Panc1 (cell line): ENCODE measurements around the gene KRTAP12-3. TPM values are rescaled to one million over a fixed set of nuclear protein-coding genes. Genes with fewer than 3 reads are reported as not detected.
"Not testable (repeated sequence)": the region's sequence is repeated elsewhere in the genome, so short reads cannot be mapped to it uniquely, and the experiment has no call there.

Source experiments
- ATAC-seq: fragments of 200-7000 bp; cut with Tn5 transposase; 2 replicates; pipeline ENCODE4 v1.9.1; 2020; ENCODE audit warnings: mild to moderate bottlenecking, moderate library complexity
- BruUV-seq: library from RNA; stranded (reverse); fragments of 400-500 nt; replicated peaks from 2 replicates; lab custom pipeline; 2021; lab: Mats Ljungman, UMichigan
- CTCF ChIA-PET: fragments of 300-600 bp; sonication (Branson Sonifier 250); formaldehyde crosslinking; loops from one replicate; lab custom pipeline; 2022; ENCODE audit warnings: antibody characterized with exemption; lab: Charles Lee
- POLR2A ChIA-PET: fragments of 300-600 bp; sonication (Branson Sonifier 250); formaldehyde crosslinking; loops from one replicate; lab custom pipeline; 2022; ENCODE audit warnings: antibody characterized with exemption; lab: Charles Lee
- DNase-seq: peaks from one replicate; pipeline ENCODE4 v3.0.0-alpha.2; 2010; ENCODE audit warnings: low read depth, low spot score
- H3K27ac ChIP-seq: 2 replicates; pipeline ENCODE4 v1.5.1; 2011; ENCODE audit warnings: mild to moderate bottlenecking, low read length, inconsistent platforms
- H3K27me3 ChIP-seq: fragments of 200-500 bp; sonication (Bioruptor generic); 2 replicates; pipeline ENCODE4 v1.6.0; 2014; ENCODE audit warnings: low read length, inconsistent platforms; ENCODE audit not compliant: control insufficient read depth, insufficient read depth
- H3K36me3 ChIP-seq: fragments of 200-500 bp; sonication (Bioruptor generic); 2 replicates; pipeline ENCODE4 v1.5.1; 2014; ENCODE audit warnings: inconsistent platforms, mild to moderate bottlenecking, low read length, moderate library complexity; ENCODE audit not compliant: control insufficient read depth, insufficient read depth
- H3K4me1 ChIP-seq: 2 replicates; pipeline ENCODE4 v1.5.1; 2011; ENCODE audit warnings: inconsistent platforms, mild to moderate bottlenecking, low read length, moderate library complexity; ENCODE audit not compliant: control insufficient read depth, insufficient read depth
- H3K4me3 ChIP-seq, 2 experiments: 2 replicates each; pipeline ENCODE4 v1.5.1; 2011 to 2012; ENCODE audit warnings: low read depth in 2 of 2, low read length in 2 of 2, mild to moderate bottlenecking in 2 of 2, inconsistent platforms in 1 of 2, moderate library complexity in 1 of 2
- H3K9me3 ChIP-seq: fragments of 200-500 bp; sonication (Bioruptor generic); 2 replicates; pipeline ENCODE4 v1.5.1; 2014; ENCODE audit warnings: low read depth, mild to moderate bottlenecking, inconsistent platforms, low read length, moderate library complexity; ENCODE audit not compliant: control insufficient read depth, insufficient read depth
- POLR2AphosphoS5 ChIP-seq: IDR thresholded peaks from 2 replicates; pipeline ENCODE4 v1.6.1; 2012; ENCODE audit warnings: mild to moderate bottlenecking, low read depth, low read length, moderate library complexity
- SIN3A ChIP-seq: IDR thresholded peaks from 2 replicates; pipeline ENCODE4 v1.6.1; 2012; ENCODE audit warnings: low read depth, mild to moderate bottlenecking, low read length, moderate library complexity, borderline replicate concordance; ENCODE audit not compliant: insufficient read depth
- TCF7L2 ChIP-seq: IDR thresholded peaks from 2 replicates; pipeline ENCODE4 v1.6.1; 2011; ENCODE audit warnings: mild to moderate bottlenecking, low read depth, low read length, inconsistent platforms
- in situ Hi-C: cut with HindIII; loops from 2 replicates; pipeline ENCODE4 v1.10.0; 2016; ENCODE audit warnings: low sequenced_read_pairs, low pct_unique_long_range_greater_than_20kb
- intact Hi-C: fragments of 100-400 bp; cut with micrococcal nuclease; formaldehyde crosslinking; loops from one replicate; pipeline ENCODE4 v1.10.0; 2022; ENCODE audit not compliant: unreplicated experiment
- total RNA-seq: library from RNA; stranded (reverse); gene quantifications from one replicate; pipeline ENCODE4 v1.2.1, GENCODE V29; 2021; ENCODE audit not compliant: unreplicated experiment
- TF ChIP-seq, protein P1 (sequence below): fragments of 450-650 bp; IDR thresholded peaks from 2 replicates; pipeline ENCODE4 v1.5.1; 2017; ENCODE audit warnings: mild to moderate bottlenecking
- TF ChIP-seq, protein P2 (sequence below), 2 experiments: IDR thresholded peaks; 2 replicates each; pipeline ENCODE4 v1.6.1; 2011 to 2012; ENCODE audit warnings: low read depth in 2 of 2, control low read depth in 1 of 2, low read length in 1 of 2, mild to moderate bottlenecking in 1 of 2, moderate library complexity in 1 of 2; ENCODE audit not compliant: insufficient read depth in 1 of 2

The KRTAP12-3 gene
- total RNA-seq, 1 experiment from 2014 or later = not detected

DNA sequence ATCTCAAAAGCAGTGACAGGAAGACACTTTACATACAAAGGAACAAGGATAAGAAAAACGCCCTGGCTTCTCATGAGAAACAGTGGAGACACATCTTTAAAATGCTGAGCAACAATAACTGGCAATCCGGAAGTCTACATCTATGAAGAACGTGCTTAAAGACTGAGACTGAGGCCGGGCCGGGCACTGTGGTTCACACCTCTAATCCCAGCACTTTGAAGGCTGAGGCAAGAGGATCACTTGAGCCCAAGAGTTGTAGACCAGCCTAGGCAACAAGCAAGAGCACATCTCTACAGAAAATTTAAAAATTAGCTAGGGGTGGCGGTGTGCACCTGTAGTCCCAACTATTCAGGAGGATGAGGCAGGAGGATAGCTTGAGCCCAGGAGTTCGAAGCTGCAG lies 26.3 kb downstream of the KRTAP12-3 start:
- no peaks in the 10 kb centered on the region for H3K36me3 ChIP-seq
- H3K4me1 ChIP-seq = no peaks in the 10 kb centered on the region
- TF ChIP-seq, protein P1, sequence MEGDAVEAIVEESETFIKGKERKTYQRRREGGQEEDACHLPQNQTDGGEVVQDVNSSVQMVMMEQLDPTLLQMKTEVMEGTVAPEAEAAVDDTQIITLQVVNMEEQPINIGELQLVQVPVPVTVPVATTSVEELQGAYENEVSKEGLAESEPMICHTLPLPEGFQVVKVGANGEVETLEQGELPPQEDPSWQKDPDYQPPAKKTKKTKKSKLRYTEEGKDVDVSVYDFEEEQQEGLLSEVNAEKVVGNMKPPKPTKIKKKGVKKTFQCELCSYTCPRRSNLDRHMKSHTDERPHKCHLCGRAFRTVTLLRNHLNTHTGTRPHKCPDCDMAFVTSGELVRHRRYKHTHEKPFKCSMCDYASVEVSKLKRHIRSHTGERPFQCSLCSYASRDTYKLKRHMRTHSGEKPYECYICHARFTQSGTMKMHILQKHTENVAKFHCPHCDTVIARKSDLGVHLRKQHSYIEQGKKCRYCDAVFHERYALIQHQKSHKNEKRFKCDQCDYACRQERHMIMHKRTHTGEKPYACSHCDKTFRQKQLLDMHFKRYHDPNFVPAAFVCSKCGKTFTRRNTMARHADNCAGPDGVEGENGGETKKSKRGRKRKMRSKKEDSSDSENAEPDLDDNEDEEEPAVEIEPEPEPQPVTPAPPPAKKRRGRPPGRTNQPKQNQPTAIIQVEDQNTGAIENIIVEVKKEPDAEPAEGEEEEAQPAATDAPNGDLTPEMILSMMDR = no peak
- no peak for TF ChIP-seq POLR2AphosphoS5
- no peak overlapping the region for H3K27ac ChIP-seq
- in situ Hi-C loops = no loop called here
- DNase-seq (no peak), ATAC-seq (no peak)
- no peak overlapping the region for H3K4me3 ChIP-seq
- BruUV-seq = no TSS peak
- CTCF ChIA-PET = no interaction called here
- H3K27me3 ChIP-seq = no peaks in the 10 kb centered on the region
- intact Hi-C loops = no loop called here
- H3K9me3 ChIP-seq = no peaks in the 10 kb centered on the region
- POLR2A ChIA-PET = no interaction called here

DNA sequence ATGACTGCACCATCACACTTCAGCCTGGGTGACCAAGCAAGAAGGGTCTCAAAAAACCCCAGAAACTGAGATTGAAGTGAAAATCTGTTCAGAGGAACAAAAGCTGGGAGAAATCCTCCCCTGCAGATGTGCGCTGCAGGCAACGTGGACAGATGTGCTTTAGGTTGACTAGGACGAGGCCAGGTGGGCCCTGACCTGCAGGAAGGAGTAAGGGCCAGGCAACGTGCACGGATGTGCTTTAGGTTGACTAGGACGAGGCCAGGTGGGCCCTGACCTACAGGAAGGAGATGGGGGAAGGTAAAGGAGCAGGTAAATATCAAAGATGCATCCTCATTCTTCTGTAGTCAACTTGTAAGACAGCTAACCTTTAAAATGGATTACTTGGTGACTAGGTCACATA lies 26.8 kb downstream of the KRTAP12-3 start:
- H3K4me3 ChIP-seq = no peak overlapping the region
- ChIA-PET CTCF (no interaction called here), POLR2A (no interaction called here)
- intact Hi-C loops (no loop called here), in situ Hi-C loops (no loop called here)
- no peaks in the 10 kb centered on the region for H3K4me1 ChIP-seq
- no peaks in the 10 kb centered on the region for H3K9me3 ChIP-seq
- BruUV-seq = no TSS peak
- DNase-seq (no peak), ATAC-seq (no peak)
- H3K27ac ChIP-seq = no peak overlapping the region
- no peaks in the 10 kb centered on the region for H3K27me3 ChIP-seq
- H3K36me3 ChIP-seq = no peaks in the 10 kb centered on the region
- TF ChIP-seq POLR2AphosphoS5 (no peak), TCF7L2 (no peak), SIN3A (no peak)
- TF ChIP-seq, protein P1 = no peak
- TF ChIP-seq, protein P2, sequence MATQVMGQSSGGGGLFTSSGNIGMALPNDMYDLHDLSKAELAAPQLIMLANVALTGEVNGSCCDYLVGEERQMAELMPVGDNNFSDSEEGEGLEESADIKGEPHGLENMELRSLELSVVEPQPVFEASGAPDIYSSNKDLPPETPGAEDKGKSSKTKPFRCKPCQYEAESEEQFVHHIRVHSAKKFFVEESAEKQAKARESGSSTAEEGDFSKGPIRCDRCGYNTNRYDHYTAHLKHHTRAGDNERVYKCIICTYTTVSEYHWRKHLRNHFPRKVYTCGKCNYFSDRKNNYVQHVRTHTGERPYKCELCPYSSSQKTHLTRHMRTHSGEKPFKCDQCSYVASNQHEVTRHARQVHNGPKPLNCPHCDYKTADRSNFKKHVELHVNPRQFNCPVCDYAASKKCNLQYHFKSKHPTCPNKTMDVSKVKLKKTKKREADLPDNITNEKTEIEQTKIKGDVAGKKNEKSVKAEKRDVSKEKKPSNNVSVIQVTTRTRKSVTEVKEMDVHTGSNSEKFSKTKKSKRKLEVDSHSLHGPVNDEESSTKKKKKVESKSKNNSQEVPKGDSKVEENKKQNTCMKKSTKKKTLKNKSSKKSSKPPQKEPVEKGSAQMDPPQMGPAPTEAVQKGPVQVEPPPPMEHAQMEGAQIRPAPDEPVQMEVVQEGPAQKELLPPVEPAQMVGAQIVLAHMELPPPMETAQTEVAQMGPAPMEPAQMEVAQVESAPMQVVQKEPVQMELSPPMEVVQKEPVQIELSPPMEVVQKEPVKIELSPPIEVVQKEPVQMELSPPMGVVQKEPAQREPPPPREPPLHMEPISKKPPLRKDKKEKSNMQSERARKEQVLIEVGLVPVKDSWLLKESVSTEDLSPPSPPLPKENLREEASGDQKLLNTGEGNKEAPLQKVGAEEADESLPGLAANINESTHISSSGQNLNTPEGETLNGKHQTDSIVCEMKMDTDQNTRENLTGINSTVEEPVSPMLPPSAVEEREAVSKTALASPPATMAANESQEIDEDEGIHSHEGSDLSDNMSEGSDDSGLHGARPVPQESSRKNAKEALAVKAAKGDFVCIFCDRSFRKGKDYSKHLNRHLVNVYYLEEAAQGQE (IDR thresholded peaks at IDR 0.05; ENCODE audit: insufficient read depth in 1 of 2, low read depth in 2 of 2, low read length in 1 of 2) = no peak

DNA sequence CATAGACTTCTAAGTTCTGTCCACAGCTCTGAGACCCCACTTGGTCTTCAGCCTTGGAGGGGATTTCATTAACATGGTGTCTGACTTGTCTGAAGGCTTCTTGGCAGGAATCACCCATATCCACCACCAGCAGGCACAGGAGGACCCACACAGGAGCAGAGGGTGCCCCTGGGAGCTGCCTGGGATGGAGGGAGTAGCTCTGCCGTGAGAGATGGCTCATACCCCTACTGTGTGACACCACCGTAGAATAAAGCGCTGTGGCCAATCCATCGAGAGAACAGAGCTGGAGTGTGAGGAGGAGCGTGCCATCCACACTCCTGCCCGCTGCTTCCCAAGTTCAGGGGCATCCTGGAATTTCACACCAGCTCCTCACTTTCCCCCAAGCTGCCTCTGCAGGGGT lies 27.3 kb downstream of the KRTAP12-3 start:
- BruUV-seq, H3K27ac ChIP-seq, in situ Hi-C loops, H3K9me3 ChIP-seq, POLR2A ChIA-PET, CTCF ChIA-PET, H3K4me3 ChIP-seq, H3K27me3 ChIP-seq, DNase-seq, H3K4me1 ChIP-seq, H3K36me3 ChIP-seq, ATAC-seq, intact Hi-C loops: not testable (repeated sequence)
